HEK293T (cell line): Measurements from ENCODE around the gene PLXNA3.

Experiments used
- CTCF ChIA-PET: fragments of 350-600 bp; formaldehyde crosslinking; extraction: SDS; loops from one replicate; lab custom pipeline; 2021; ENCODE audit warnings: antibody characterized with exemption, inconsistent platforms; lab: Yijun Ruan, JAX
- POLR2A ChIA-PET: fragments of 350-600 bp; formaldehyde crosslinking; extraction: SDS; loops from one replicate; lab custom pipeline; 2020; ENCODE audit warnings: antibody characterized with exemption, inconsistent platforms; lab: Yijun Ruan, JAX
- DNase-seq: peaks from one replicate; pipeline ENCODE4 v3.0.0; 2012; ENCODE audit warnings: mixed read lengths; ENCODE audit errors: extremely low spot score
- ARNT ChIP-seq: fragments of 450-650 bp; IDR thresholded peaks from 2 replicates; pipeline ENCODE4 v1.6.1; 2017; ENCODE audit warnings: mild to moderate bottlenecking
- BHLHE40 ChIP-seq: fragments of 450-650 bp; IDR thresholded peaks from 2 replicates; pipeline ENCODE4 v1.6.1; 2016; ENCODE audit warnings: mild to moderate bottlenecking, moderate library complexity, borderline replicate concordance
- CTBP1 ChIP-seq: fragments of 450-650 bp; IDR thresholded peaks from 2 replicates; pipeline ENCODE4 v1.6.1; 2016; ENCODE audit warnings: borderline replicate concordance
- ELF4 ChIP-seq: fragments of 450-650 bp; IDR thresholded peaks from 2 replicates; pipeline ENCODE4 v1.6.1; 2017; ENCODE audit warnings: antibody characterized with exemption
- FOXA1 ChIP-seq: fragments of 450-650 bp; IDR thresholded peaks from 2 replicates; pipeline ENCODE4 v1.6.1; 2016; ENCODE audit warnings: mild to moderate bottlenecking
- FOXK2 ChIP-seq: fragments of 450-650 bp; IDR thresholded peaks from 2 replicates; pipeline ENCODE4 v1.6.1; 2016; ENCODE audit warnings: mild to moderate bottlenecking
- FOXM1 ChIP-seq: fragments of 450-650 bp; IDR thresholded peaks from 2 replicates; pipeline ENCODE4 v1.6.1; 2017; ENCODE audit warnings: mild to moderate bottlenecking, borderline replicate concordance
- HDGF ChIP-seq: fragments of 450-650 bp; IDR thresholded peaks from 2 replicates; pipeline ENCODE4 v1.6.1; 2017; ENCODE audit warnings: antibody characterized with exemption, borderline replicate concordance
- L3MBTL2 ChIP-seq: fragments of 450-650 bp; conservative IDR thresholded peaks from 2 replicates; pipeline ENCODE4 v1.6.1; 2016; ENCODE audit warnings: mild to moderate bottlenecking
- LEF1 ChIP-seq: fragments of 450-650 bp; IDR thresholded peaks from 2 replicates; pipeline ENCODE4 v1.6.1; 2017; ENCODE audit warnings: mild to moderate bottlenecking, borderline replicate concordance
- NFRKB ChIP-seq: fragments of 450-650 bp; IDR thresholded peaks from 2 replicates; pipeline ENCODE4 v1.6.1; 2016; ENCODE audit warnings: mild to moderate bottlenecking, moderate library complexity
- SP1 ChIP-seq: fragments of 450-650 bp; IDR thresholded peaks from 2 replicates; pipeline ENCODE4 v1.6.1; 2017
- SUZ12 ChIP-seq: fragments of 450-650 bp; IDR thresholded peaks from 2 replicates; pipeline ENCODE4 v1.6.1; 2016; ENCODE audit warnings: mild to moderate bottlenecking
- TARDBP ChIP-seq: fragments of 450-650 bp; IDR thresholded peaks from 2 replicates; pipeline ENCODE4 v1.6.1; 2016
- ZNF384 ChIP-seq: fragments of 450-650 bp; IDR thresholded peaks from 2 replicates; pipeline ENCODE4 v1.6.1; 2016
- TF ChIP-seq, protein P1 (sequence below): fragments of 450-650 bp; IDR thresholded peaks from 2 replicates; pipeline ENCODE4 v1.6.1; 2016

Gene PLXNA3

DNA sequence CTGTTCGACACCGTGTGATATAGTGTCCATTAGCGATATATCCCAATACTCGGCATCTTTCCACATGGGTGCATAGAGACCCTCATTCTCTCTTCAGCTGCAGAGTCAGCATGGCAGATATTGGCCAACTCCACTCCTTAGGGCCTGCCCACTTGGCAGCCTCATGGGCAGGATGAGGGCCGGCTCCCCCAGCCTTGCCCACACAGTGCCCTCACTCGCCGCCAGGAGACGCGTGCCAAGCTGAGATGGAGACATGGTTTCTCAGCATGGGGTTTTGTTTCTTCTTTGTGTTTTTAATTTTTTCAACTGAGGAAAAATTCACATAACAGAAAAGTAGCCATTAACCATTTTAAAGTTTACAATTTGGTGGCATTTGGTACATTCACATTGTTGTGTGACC lies 5.3 kb upstream of the PLXNA3 start:
- ChIA-PET CTCF (no interaction called here), POLR2A (interaction anchor here (0.9 kb wide), 1 partner anchor 11 kb away, joined by 4 read pairs; no protein-coding TSS in a partner anchor)
- DNase-seq = no peak
- TF ChIP-seq SUZ12 (no peak), LEF1 (no peak), FOXM1 (no peak), ELF4 (no peak), HDGF (no peak), FOXK2 (no peak), CTBP1 (no peak), ZNF384 (no peak)
- TF ChIP-seq, protein P1, sequence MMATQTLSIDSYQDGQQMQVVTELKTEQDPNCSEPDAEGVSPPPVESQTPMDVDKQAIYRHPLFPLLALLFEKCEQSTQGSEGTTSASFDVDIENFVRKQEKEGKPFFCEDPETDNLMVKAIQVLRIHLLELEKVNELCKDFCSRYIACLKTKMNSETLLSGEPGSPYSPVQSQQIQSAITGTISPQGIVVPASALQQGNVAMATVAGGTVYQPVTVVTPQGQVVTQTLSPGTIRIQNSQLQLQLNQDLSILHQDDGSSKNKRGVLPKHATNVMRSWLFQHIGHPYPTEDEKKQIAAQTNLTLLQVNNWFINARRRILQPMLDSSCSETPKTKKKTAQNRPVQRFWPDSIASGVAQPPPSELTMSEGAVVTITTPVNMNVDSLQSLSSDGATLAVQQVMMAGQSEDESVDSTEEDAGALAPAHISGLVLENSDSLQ = no peak

DNA sequence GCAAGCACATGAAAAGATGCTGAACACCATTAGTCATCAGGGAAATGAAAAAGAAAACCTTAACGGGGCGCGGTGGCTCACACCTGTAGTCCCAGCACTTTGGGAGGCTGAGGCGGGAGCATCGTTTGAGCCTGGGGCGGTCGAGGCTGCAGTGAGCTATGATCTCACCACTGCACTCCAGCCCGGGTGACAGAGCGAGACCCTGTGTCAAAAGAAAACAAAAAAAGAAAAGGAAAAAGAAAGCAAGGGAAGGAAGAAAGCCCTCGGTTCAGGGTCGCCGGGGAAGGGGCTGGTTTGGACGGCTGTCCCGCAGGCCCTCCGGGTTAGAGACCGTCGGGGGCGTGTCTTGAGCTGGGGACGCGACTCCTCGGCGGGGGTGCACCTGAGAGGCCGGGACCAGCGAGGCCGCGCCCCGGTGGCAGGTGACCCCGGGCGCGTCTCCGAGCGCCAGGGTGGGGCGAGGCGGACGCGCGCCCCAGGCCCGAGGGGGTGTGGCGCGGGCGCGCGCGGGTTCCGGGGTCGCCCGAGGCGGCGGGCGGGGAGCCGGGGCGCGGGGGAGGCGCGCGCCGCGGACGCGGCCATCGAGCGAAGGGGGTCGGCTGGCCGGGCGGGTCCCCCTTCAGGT lies 478 bp upstream of the PLXNA3 start:
- CTCF ChIA-PET = interaction anchor here (0.7 kb wide), 1 partner anchor 93 kb away, joined by 3 read pairs; no protein-coding TSS in a partner anchor
- POLR2A ChIA-PET = interaction anchor here (0.6 to 1.9 kb wide), 4 partner anchors 13 to 59 kb away, joined by 3 to 5 read pairs (median 4); partner anchors contain the start of gene FAM3A
- peak; percentile 62 for DNase-seq
- TF ChIP-seq ZNF384 = no peak
- TF ChIP-seq BHLHE40 = no peak

DNA sequence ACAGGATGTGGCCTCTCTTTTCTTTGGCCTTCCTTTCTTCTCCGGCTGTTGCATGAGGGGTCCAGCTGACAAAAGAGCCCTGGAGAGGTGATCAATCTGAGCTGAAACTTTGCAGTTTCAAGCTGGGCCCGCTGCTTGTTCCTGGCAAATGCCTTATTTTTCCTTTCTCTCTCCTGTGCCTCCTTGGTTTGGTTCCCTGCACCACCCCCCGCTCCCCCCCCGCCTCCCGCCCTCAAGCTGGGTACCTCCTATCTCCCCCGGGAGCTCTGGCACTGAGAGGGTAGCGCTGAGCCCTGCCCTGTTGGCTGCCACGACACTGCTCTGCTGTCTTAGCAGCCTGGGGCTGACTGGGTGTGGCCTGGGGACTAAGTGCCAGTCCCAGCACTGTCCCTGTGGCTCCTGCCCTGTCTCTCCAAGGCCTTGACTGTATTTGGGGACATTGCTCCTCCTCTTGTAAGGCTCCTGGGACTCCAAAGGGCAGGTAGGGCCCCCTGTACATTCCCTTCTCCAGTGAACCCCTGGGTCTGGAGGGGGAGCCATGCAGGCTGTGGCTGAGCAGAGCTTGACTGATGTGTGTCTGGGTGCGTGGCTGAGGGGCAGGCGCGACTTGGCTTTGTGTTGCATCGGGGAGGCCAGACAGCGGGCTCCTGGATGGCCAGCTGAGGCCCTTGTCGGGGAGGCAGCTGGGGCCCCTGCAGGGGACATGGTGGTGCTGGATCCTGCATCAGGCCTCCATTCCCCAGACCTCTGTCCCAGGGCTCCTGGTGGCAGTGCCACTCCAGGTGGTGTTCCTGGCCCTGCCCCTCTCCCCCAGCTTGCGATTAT lies 1.1 kb downstream of the PLXNA3 start:
- TF ChIP-seq FOXM1 = no peak
- no peak for TF ChIP-seq SUZ12
- no peak for TF ChIP-seq L3MBTL2
- TF ChIP-seq, protein P1 = no peak
- TF ChIP-seq ELF4 = no peak
- no peak for TF ChIP-seq ARNT
- TF ChIP-seq CTBP1 = no peak
- no peak for TF ChIP-seq HDGF
- no peak for TF ChIP-seq FOXA1
- TF ChIP-seq FOXK2 = no peak
- no peak for TF ChIP-seq SP1
- no peak for TF ChIP-seq ZNF384
- ChIA-PET CTCF (no interaction called here), POLR2A (interaction anchor here (0.8 to 1.9 kb wide), 6 partner anchors 13 to 57 kb away, joined by 3 to 7 read pairs (median 5); partner anchors contain the start of genes FAM3A, FAM50A, SLC10A3 and UBL4A)
- no peak for DNase-seq

DNA sequence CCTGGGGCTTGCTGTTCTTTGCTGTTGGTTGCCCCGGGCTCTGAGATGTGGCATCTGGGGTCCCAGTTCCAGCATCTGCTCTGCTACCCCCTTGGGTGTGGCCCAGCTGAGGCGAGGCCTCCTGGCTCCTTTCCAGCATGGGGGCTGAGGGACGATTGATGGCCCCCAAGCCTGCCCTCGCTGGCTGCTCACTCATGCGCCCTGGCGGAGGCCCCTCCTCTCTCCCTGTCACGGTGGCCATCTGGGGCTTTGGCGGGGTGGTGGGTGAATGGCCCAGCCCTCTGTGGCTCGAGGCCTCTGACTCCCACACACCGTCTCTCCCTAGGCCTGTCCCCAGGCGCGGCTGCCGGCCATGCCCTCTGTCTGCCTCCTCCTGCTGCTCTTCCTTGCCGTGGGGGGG lies 1.8 kb downstream of the PLXNA3 start:
- ChIA-PET CTCF (no interaction called here), POLR2A (interaction anchor here (1.0 to 1.5 kb wide), 3 partner anchors 13 to 48 kb away, joined by 4 to 7 read pairs (median 6); partner anchors contain the start of gene SLC10A3)
- no peak for DNase-seq
- TF ChIP-seq ZNF384 = no peak
- no peak for TF ChIP-seq TARDBP
- TF ChIP-seq HDGF = no peak
- TF ChIP-seq CTBP1 = no peak
- no peak for TF ChIP-seq BHLHE40
- no peak for TF ChIP-seq FOXK2
- TF ChIP-seq LEF1 = no peak
- no peak for TF ChIP-seq SUZ12
- no peak for TF ChIP-seq ELF4
- TF ChIP-seq SP1 = no peak
- no peak for TF ChIP-seq FOXA1
- TF ChIP-seq, protein P1 = no peak
- TF ChIP-seq ARNT = no peak
- no peak for TF ChIP-seq FOXM1

DNA sequence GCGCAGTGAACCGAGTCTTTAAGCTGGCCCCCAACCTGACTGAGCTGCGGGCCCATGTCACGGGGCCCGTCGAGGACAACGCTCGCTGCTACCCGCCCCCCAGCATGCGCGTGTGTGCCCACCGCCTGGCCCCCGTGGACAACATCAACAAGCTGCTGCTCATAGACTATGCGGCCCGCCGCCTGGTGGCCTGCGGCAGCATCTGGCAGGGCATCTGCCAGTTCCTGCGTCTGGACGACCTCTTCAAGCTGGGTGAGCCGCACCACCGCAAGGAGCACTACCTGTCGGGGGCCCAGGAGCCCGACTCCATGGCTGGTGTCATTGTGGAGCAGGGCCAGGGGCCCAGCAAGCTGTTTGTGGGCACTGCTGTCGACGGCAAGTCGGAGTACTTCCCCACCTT lies 2.2 kb downstream of the PLXNA3 start:
- no peak for DNase-seq
- TF ChIP-seq FOXM1 (no peak), HDGF (no peak), NFRKB (no peak), FOXK2 (no peak), ARNT (no peak), LEF1 (no peak), BHLHE40 (no peak), ELF4 (no peak), SP1 (no peak), ZNF384 (no peak), FOXA1 (no peak), L3MBTL2 (no peak), CTBP1 (no peak), SUZ12 (no peak), TARDBP (no peak)
- TF ChIP-seq, protein P1 = no peak
- CTCF ChIA-PET = no interaction called here
- POLR2A ChIA-PET = interaction anchor here (1.5 kb wide), 1 partner anchor 48 kb away, joined by 6 read pairs; no protein-coding TSS in a partner anchor
